Kidney epithelial cell (primary cell): ENCODE measurements around the gene CD6. TPM values are rescaled to one million over a fixed set of nuclear protein-coding genes. Genes with fewer than 3 reads are reported as not detected.
A peak's percentile ranks its signal among the peaks of the same experiment; 100 is the strongest.

Experiments used
- DNase-seq: peaks from one replicate; pipeline ENCODE4 v3.0.0-alpha.2; 2010; ENCODE audit warnings: low read depth
- H3K27me3 ChIP-seq: 2 replicates; pipeline ENCODE4 v1.6.0; 2011; ENCODE audit warnings: low read length; ENCODE audit not compliant: control insufficient read depth, insufficient read depth
- H3K36me3 ChIP-seq: 2 replicates; pipeline ENCODE4 v1.5.1; 2011; ENCODE audit warnings: low read length; ENCODE audit not compliant: control insufficient read depth, insufficient read depth
- H3K4me3 ChIP-seq: 2 replicates; pipeline ENCODE4 v1.5.1; 2011; ENCODE audit warnings: low read depth, mild to moderate bottlenecking, control low read depth, low read length
- total RNA-seq: library from RNA; depleted of rRNA; stranded (reverse); fragments of >200 nt; gene quantifications from 2 replicates; pipeline ENCODE4 v1.2.3, GENCODE V29; 2015
- TF ChIP-seq, protein P1 (sequence below): IDR thresholded peaks from 2 replicates; pipeline ENCODE4 v1.5.1; 2011; ENCODE audit warnings: mild to moderate bottlenecking, moderate library complexity, low read length, control low read depth, inconsistent platforms; ENCODE audit not compliant: insufficient read depth, poor library complexity, severe bottlenecking

The CD6 gene
- total RNA-seq, 1 donor from 2014 or later = 0.29 TPM

GRCh38 chr11:61007383-61007955 lies 36.0 kb downstream of the CD6 start:
- Histone ChIP-seq H3K4me3 (peak overlapping the region; percentile 12), H3K27me3 (peaks cover 25% of the 10 kb centered on the region), H3K36me3 (no peaks in the 10 kb centered on the region)
- TF ChIP-seq, protein P1, sequence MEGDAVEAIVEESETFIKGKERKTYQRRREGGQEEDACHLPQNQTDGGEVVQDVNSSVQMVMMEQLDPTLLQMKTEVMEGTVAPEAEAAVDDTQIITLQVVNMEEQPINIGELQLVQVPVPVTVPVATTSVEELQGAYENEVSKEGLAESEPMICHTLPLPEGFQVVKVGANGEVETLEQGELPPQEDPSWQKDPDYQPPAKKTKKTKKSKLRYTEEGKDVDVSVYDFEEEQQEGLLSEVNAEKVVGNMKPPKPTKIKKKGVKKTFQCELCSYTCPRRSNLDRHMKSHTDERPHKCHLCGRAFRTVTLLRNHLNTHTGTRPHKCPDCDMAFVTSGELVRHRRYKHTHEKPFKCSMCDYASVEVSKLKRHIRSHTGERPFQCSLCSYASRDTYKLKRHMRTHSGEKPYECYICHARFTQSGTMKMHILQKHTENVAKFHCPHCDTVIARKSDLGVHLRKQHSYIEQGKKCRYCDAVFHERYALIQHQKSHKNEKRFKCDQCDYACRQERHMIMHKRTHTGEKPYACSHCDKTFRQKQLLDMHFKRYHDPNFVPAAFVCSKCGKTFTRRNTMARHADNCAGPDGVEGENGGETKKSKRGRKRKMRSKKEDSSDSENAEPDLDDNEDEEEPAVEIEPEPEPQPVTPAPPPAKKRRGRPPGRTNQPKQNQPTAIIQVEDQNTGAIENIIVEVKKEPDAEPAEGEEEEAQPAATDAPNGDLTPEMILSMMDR = no peak
- DNase-seq = no peak

DNA sequence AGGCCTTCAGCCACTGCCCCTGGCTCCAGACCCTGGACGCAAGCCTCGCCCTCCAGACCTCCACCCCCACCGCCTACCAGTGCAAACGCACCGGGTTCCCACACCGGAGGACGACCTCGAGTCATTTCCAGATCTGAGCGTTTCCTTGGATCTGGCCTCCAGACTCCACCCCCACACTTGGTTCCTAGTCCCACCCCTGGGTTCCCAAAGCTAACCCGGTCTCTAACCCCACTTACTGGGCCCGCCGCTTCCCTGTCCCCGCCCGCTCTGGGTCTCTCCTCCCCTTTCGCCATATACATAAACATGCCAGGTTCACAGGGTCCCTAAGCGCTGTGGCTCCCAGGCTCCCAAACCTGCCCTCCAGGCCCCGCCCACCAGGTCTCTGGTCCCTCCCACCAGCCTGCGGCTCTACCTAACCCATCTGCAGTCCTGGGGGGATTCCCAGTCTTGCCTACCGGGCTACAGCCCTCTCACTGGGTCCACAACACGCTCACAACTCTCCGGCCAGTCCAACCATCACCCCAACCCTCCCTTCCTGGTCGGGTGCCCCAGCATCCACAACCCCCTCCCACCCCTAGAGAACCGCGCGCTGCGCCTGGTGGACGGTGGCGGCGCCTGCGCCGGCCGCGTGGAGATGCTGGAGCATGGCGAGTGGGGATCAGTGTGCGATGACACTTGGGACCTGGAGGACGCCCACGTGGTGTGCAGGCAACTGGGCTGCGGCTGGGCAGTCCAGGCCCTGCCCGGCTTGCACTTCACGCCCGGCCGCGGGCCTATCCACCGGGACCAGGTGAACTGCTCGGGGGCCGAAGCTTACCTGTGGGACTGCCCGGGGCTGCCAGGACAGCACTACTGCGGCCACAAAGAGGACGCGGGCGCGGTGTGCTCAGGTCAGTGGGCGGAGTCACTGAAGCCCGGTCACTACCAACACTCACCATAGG lies 36.7 kb downstream of the CD6 start:
- no peak for DNase-seq
- H3K27me3 ChIP-seq = peaks cover 25% of the 10 kb centered on the region
- no peaks in the 10 kb centered on the region for H3K36me3 ChIP-seq
- TF ChIP-seq, protein P1 = no peak
- H3K4me3 ChIP-seq = peak overlapping the region; percentile 12

- no peaks in the 10 kb centered on the region for H3K36me3 ChIP-seq
- DNase-seq = no peak
- peaks cover 25% of the 10 kb centered on the region for H3K27me3 ChIP-seq
- no peak overlapping the region for H3K4me3 ChIP-seq
- TF ChIP-seq, protein P1 = no peak
Measured at GRCh38 chr11:61008971-61009370, 37.5 kb downstream of the CD6 start.

DNA sequence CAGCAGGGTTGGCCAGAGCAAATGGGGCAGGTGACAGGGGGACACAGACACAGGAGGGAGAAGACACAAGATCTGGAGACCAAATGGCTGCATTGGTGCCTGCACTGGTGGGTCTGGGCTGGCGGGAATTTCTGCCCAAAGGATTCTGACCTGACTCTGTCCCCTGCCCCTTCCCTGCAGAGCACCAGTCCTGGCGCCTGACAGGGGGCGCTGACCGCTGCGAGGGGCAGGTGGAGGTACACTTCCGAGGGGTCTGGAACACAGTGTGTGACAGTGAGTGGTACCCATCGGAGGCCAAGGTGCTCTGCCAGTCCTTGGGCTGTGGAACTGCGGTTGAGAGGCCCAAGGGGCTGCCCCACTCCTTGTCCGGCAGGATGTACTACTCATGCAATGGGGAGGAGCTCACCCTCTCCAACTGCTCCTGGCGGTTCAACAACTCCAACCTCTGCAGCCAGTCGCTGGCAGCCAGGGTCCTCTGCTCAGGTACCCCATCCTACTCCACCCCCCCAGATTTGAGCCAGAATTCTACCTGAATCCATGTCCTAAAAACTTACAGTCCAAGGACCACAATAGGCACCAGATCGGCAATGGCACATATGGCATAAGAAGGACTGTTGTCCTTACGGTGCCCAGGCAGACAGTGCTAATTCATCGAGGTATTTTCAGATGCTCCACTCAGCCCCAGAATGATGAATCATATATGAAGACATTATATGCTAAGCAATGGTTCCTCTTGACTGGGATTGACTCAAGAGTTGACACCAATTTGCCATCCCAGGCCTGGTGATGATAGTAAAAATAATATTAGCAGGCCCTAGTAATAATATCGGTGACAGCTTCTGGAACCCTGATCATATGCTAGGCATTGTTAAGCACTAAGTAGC lies 38.2 kb downstream of the CD6 start:
- Histone ChIP-seq H3K36me3 (no peaks in the 10 kb centered on the region), H3K4me3 (no peak overlapping the region), H3K27me3 (peaks cover 25% of the 10 kb centered on the region)
- DNase-seq = no peak
- TF ChIP-seq, protein P1 = no peak

DNA sequence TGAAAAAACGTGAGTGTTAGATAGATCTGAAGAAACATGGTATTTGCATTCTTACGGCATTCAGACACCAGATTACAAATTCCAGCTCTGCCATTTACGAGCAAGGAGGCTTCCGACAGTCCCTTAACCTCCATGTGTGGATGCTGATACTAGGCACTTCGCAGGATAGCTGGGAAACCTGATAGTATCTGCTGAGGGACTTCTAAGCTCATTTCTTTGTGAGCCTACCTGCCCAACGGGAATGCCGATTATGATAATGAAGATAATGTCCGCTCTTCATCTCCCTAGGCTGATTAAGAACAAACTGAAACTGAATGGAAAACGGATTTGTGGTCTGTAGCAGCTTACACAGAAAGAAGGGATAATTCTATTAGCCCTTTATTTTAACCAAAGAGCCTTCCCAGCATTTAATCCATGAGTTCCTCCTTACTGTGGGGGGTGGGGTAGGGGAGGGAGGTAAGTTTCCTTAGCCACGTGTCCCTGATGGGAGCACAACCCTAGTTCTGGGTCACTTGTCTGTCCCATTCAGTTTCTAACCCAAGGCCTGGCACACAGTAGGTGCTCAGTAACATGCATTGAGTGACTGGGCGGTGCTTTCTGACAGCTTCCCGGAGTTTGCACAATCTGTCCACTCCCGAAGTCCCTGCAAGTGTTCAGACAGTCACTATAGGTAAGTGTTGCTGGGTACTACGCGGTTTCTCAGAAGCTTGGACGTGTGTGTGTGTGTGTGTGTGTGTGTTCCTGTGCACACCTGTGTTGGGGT lies 39.2 kb downstream of the CD6 start:
- Histone ChIP-seq H3K27me3 (peaks cover 25% of the 10 kb centered on the region), H3K4me3 (no peak overlapping the region), H3K36me3 (no peaks in the 10 kb centered on the region)
- TF ChIP-seq, protein P1 = no peak
- DNase-seq = no peak
